Measurements from ENCODE around the gene IQUB.

Gene IQUB

GRCh38 chr7:123423622-123424021, 110.8 kb downstream of the IQUB start:
- 0 out of 2 replicates have a peak, but pooled peaks cover 3% of the 10 kb centered on the region for H3K9me3 ChIP-seq (ENCODE audit: control insufficient read depth, insufficient read depth, low read length)
- H3K4me1 ChIP-seq (ENCODE audit: control insufficient read depth, low read length) = no peaks in the 10 kb centered on the region
- no peaks in the 10 kb centered on the region for H3K79me2 ChIP-seq (ENCODE audit: control insufficient read depth, low read length)
- H3K36me3 ChIP-seq (ENCODE audit: control insufficient read depth, low read length) = no peaks in the 10 kb centered on the region
- H3F3A ChIP-seq (ENCODE audit: control insufficient read depth, insufficient read depth) = no peaks in the 10 kb centered on the region
- H3K27ac ChIP-seq (ENCODE audit: low read depth, low read length) = no peak overlapping the region
- no peak overlapping the region for H3K4me2 ChIP-seq (ENCODE audit: low read length)
- TF ChIP-seq EZH2phosphoT487 (IDR thresholded peaks at IDR 0.05; ENCODE audit: borderline replicate concordance, low read length) (no peak), CTCF (IDR thresholded peaks at IDR 0.05; ENCODE audit: low read depth, low read length, poor library complexity, severe bottlenecking) (no peak)
- H3K27me3 ChIP-seq (ENCODE audit: control insufficient read depth, low read length) = no peaks in the 10 kb centered on the region
- H4K20me1 ChIP-seq (ENCODE audit: control insufficient read depth, insufficient read depth, low read depth, low read length) = no peaks in the 10 kb centered on the region
- no peak overlapping the region for H3K4me3 ChIP-seq (ENCODE audit: low read length)
- H3K9me2 ChIP-seq (replicated peaks; ENCODE audit: control insufficient read depth, low read length) = no peaks in the 10 kb centered on the region

DNA sequence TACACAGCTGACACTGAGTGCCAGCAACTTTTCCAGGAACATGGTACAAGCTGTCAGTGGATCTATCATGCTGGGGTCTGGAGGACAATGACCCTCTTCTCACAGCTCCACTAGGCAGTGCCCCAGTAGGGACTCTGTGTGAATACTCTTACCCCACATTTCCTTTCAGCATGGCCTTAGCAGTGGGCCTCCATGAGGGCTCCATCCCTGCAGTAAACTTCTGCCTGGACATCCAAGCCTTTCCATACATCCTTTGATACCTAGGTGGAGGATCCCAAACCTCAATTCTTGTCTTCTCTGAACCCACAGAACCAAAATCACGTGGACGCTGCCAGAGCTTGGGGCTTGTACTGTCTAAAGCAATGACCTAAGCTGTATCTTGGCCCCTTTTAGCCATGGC, 116.8 kb downstream of the IQUB start:
- H3K36me3 ChIP-seq (ENCODE audit: control insufficient read depth, low read length) = no peaks in the 10 kb centered on the region
- H3K27ac ChIP-seq (ENCODE audit: low read depth, low read length) = no peak overlapping the region
- H3K27me3 ChIP-seq (ENCODE audit: control insufficient read depth, low read length) = no peaks in the 10 kb centered on the region
- no peaks in the 10 kb centered on the region for H3F3A ChIP-seq (ENCODE audit: control insufficient read depth, insufficient read depth)
- H4K20me1 ChIP-seq (ENCODE audit: control insufficient read depth, insufficient read depth, low read depth, low read length) = no peaks in the 10 kb centered on the region
- peaks cover 13% of the 10 kb centered on the region; the same call in 1 of the 2 replicates for H3K9me3 ChIP-seq (ENCODE audit: control insufficient read depth, insufficient read depth, low read length)
- no peak overlapping the region for H3K4me3 ChIP-seq (ENCODE audit: low read length)
- no peaks in the 10 kb centered on the region for H3K4me1 ChIP-seq (ENCODE audit: control insufficient read depth, low read length)
- no peaks in the 10 kb centered on the region for H3K9me2 ChIP-seq (replicated peaks; ENCODE audit: control insufficient read depth, low read length)
- H3K79me2 ChIP-seq (ENCODE audit: control insufficient read depth, low read length) = no peaks in the 10 kb centered on the region
- no peak overlapping the region for H3K4me2 ChIP-seq (ENCODE audit: low read length)
- TF ChIP-seq EZH2phosphoT487 (IDR thresholded peaks at IDR 0.05; ENCODE audit: borderline replicate concordance, low read length) (no peak), CTCF (IDR thresholded peaks at IDR 0.05; ENCODE audit: low read depth, low read length, poor library complexity, severe bottlenecking) (no peak)

GRCh38 chr7:123415625-123416024, 118.8 kb downstream of the IQUB start:
- no peaks in the 10 kb centered on the region for H3K9me2 ChIP-seq (replicated peaks; ENCODE audit: control insufficient read depth, low read length)
- H3F3A ChIP-seq (ENCODE audit: control insufficient read depth, insufficient read depth) = no peaks in the 10 kb centered on the region
- H4K20me1 ChIP-seq (ENCODE audit: control insufficient read depth, insufficient read depth, low read depth, low read length) = no peaks in the 10 kb centered on the region
- no peaks in the 10 kb centered on the region for H3K27me3 ChIP-seq (ENCODE audit: control insufficient read depth, low read length)
- no peak for TF ChIP-seq EZH2phosphoT487 (IDR thresholded peaks at IDR 0.05; ENCODE audit: borderline replicate concordance, low read length)
- no peak for TF ChIP-seq CTCF (IDR thresholded peaks at IDR 0.05; ENCODE audit: low read depth, low read length, poor library complexity, severe bottlenecking)
- H3K4me2 ChIP-seq (ENCODE audit: low read length) = no peak overlapping the region
- no peaks in the 10 kb centered on the region for H3K36me3 ChIP-seq (ENCODE audit: control insufficient read depth, low read length)
- no peak overlapping the region for H3K4me3 ChIP-seq (ENCODE audit: low read length)
- no peaks in the 10 kb centered on the region for H3K79me2 ChIP-seq (ENCODE audit: control insufficient read depth, low read length)
- no peaks in the 10 kb centered on the region for H3K4me1 ChIP-seq (ENCODE audit: control insufficient read depth, low read length)
- no peak overlapping the region for H3K27ac ChIP-seq (ENCODE audit: low read depth, low read length)
- peaks cover 13% of the 10 kb centered on the region; the same call in 1 of the 2 replicates for H3K9me3 ChIP-seq (ENCODE audit: control insufficient read depth, insufficient read depth, low read length)

All from DOHH2 (cell line).